GM21526 (cell line): ENCODE measurements around the gene SNX1.
"Not testable (repeated sequence)": the region's sequence is repeated elsewhere in the genome, so short reads cannot be mapped to it uniquely, and the experiment has no call there.

ENCODE experiments used
- ATAC-seq: cut with Tn5 transposase; IDR thresholded peaks from one replicate; pipeline ENCODE4 v1.9.1; 2021; ENCODE audit warnings: moderate library complexity; ENCODE audit not compliant: unreplicated experiment, low FRiP score

The SNX1 gene, protein sequence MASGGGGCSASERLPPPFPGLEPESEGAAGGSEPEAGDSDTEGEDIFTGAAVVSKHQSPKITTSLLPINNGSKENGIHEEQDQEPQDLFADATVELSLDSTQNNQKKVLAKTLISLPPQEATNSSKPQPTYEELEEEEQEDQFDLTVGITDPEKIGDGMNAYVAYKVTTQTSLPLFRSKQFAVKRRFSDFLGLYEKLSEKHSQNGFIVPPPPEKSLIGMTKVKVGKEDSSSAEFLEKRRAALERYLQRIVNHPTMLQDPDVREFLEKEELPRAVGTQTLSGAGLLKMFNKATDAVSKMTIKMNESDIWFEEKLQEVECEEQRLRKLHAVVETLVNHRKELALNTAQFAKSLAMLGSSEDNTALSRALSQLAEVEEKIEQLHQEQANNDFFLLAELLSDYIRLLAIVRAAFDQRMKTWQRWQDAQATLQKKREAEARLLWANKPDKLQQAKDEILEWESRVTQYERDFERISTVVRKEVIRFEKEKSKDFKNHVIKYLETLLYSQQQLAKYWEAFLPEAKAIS

GRCh38 chr15:64095795-64096667 lies at the start of gene SNX1:
SNX1 (plus strand) TSS chr15:64095982; CDS start chr15:64096014, 32 bp downstream.
- ATAC-seq, result peak; percentile 39

DNA sequence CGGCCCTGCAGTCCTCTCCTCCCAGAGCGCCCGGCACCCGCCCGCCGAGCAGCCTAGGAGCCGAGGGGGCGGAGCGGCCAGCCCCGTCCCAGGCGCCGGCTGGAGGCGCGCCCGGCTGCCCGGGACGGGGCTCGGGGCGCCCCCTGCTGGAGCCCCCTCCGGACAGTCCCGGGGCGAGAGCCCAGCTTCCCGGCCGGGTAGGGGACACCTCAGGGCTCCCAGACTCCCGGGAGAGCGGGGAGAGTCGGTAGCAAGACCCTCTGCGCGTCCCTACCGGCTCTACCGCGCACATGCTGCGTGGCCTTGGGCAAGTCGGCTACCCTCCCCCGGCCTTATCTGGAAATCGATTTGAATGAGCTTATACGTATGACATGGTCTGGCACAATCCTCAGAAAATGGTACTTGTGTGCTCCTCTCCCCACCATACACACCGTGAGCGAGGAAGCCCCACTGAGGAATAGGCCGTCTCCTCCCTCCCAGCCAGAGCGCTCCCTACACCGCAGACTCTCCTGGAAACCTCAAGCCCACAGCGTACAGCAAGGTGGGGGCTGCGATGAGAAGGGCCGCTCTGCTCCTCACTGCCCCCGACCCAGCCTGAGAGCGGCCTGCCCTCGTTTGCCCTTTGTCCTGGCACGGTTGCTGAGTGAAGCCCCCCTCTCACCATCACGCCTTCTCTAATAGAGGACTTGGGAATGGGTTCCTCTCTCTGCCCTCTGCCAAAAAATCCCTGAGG lies 49.2 kb upstream of the SNX1 start, which contains the start of gene DAPK2:
TSS of gene DAPK2 (minus strand) at position 65 of the 733 bp plus-strand sequence. CDS start 6,224 bp downstream, outside the sequence.
- ATAC-seq, result no peak

DNA sequence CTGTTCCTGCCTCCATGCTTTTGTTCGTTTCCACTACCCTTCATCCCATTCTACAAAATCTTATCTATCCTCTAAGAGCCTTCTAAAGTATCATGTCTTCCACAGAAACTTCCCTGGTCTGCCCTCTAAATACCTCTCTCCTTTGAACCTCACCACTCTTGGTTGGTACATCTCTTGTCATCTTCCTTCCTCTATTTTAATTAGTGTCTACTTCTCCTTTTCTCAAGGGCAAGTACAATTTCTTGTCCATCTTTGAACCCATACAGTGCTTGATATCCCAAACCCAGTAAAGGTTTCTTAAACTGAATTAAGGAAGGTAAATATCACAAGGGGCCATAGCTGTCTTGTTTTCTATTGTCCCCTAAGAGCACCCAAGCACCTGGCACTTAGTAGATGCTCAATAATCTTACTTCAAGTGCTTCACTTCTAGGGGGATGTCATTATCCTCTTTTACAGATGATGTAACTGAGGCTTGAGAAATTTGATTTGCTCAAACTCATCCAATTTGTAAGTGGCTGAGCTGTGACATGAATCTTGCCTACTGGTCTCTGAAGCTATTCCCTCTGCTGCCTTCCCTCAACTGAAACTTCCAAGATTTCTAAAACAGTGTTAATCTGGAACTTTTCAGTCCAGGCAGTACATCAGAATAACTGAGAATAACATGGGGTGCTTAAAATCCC lies 46.9 kb upstream of the SNX1 start:
- ATAC-seq, result no peak

DNA sequence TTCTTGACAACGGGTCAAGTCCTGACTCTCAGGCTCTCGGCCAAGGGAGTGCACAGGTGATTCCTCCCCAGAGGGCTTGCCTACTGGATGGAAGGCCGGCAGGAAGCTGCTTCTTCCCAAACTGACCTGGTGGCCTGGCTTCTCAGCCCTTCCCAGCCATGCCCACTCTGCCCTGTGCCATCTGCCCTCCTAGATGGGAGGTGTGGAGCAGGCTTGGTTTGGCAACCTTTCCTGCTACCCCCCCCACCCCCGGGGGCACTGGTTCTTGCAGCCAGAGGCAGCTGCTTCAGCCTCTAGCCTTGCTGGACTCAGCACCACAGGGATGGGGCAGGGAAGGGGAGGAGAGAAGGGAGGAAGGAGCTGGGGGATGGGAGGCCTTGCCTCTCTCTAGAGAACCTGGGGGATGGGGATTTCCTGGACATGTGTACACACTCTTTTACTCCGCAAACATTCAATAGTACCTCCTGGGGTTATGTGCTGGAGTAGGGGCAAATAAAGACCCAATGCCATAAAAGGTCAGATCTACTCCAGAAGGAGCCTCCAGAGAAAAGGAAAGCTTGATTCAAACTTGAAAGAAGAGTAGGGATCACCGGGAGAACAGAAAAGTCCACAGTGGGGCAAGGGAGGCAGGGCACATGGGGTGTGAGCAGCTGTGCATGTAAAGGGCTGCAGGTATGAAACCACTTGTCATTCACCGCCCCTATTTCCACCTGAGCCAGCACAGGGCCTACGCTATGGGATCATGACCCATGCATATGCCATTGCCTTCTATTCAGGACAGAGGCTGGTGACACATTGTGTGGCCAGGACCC lies 45.3 kb upstream of the SNX1 start:
- ATAC-seq, result no peak

DNA sequence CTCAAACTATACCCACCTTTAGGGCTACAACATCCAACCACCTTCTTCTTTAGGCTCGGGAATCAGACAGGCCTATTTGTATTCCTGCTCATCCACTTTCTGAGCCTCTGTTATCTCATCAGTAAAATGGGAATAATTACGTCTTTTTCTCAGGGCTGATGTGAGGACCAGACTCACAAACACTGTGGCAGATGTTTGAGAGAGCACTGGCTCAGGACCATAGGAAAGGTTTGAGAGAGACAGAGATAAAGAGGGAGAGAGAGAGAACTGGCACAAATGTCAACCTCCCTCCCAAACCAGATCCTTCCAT lies 44.7 kb upstream of the SNX1 start:
- ATAC-seq, result no peak

DNA sequence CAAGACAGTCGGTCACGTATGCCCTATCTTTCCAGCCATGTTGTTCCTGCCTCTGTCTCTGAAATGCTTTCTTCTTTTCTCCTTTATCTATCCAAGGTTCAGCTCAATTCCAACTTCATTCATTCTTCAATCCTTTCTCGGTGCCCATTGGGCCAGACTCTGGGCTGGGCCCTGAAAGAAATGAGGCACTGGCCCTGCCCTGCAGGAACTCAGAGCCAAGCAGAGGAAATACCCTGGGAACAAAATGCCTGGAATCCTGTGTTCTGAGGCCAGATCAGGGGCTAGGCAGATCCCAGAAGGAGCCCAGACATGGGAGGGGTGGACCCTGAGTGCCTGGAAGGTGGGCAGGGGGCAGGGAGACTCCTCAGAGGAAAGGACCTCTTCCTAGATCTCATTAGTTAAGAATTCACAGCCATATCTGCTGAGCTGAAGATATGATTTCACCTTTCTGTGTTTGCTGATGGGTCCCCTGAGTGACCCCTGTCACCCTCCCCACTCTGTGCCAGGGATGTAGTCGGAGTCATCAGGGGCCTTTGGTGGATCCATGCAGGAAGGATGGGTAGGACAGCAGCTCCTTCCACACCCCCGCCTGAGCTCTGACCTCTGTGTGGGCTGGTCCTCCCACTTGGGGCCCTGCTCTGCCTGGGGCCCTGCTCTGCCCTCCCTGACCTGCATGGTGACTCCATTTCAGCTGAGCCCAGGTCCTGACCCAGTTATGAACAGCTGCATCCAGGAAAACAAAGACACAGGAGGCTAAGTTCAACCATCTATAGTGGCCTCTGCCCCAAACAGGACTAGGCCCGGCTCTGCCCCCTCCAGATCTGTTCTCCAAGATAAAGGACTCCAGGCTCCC lies 44.1 kb upstream of the SNX1 start:
- ATAC-seq, result no peak

- no peak for ATAC-seq
Observed at GRCh38 chr15:64052925-64053491, 42.8 kb upstream of the SNX1 start.

DNA sequence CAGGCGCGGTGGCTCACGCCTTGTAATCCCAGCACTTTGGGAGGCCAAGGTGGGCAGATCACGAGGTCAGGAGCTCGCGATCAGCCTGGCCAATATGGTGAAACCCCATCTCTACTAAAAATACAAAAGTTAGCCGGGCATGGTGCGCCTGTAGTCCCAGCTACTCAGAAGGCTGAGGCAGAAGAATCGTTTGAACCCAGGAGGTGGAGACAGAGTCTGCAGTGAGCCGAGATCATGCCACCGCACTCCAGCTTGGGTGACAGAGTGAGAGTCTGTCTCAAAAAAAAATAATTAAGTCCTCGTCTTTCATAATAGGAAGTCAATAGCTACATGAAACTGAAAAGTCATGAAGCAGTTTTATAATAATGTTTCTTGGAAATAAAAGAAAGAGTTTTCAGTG lies 42.1 kb upstream of the SNX1 start:
- ATAC-seq, result not testable (repeated sequence)

DNA sequence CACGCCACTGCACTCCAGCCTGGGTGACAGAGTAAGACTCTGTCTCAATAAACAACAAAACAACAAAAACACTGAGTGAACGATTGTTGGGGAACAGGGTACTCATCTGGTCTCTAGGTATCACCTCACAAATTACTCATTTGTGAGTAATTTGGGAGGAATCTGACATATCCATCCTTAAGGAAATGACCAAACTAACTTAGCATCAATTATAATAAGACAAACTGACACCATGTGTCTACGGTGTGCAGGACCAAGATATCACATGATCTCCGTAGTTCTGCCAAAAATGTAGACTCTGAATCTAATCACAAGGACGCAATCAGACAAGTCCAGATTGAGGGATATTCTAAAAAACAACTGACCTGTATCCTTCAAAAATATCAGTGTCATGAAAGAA lies 37.5 kb upstream of the SNX1 start:
- ATAC-seq, result no peak

- not testable (repeated sequence) for ATAC-seq
Observed at GRCh38 chr15:64059104-64059503, 36.7 kb upstream of the SNX1 start.

DNA sequence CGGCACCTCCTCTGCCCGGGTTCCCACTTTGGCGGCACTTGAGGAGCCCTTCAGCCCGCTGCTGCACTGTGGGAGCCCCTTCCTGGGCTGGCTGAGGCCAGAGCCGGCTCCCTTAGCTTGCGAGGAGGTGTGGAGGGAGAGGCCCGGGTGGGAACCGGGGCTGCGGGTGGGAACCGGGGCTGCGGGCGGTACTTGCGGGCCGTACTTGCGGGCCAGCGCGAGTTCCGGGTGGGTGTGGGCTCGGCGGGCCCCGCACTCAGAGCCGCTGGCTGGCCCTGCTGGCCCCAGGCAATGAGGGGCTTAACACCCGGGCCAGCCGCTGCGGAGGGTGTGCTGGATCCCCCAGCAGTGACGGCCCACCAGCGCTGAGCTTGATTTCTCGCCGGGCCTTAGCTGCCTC lies 35.1 kb upstream of the SNX1 start:
- no peak for ATAC-seq

GRCh38 chr15:64066451-64066850 lies 29.3 kb upstream of the SNX1 start:
- ATAC-seq, result no peak

DNA sequence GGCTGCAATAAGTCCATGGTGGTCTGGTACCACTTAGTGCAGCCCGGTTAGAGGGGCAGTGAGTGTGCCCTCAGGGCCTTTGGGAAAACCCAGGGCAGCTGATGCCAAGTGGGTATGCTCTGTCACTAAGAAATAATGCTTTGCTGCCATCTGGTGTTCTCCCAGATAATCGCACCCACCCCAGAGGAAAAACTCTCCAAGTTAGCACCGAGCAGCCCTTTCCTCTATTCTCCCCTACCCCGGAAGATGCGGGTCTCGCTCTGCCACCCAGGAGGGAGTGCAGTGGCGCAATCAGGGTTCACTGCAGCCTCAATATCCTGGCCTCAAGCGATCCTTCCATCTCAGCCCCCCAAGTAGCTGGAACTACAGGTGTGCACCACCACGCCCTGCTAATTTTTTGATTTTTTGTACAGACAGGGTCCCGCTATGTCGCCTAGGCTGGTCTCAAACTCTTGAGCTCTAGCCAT lies 28.2 kb upstream of the SNX1 start:
- ATAC-seq, result peak; percentile 64

- no peak for ATAC-seq
Observed at GRCh38 chr15:64068133-64068532, 27.6 kb upstream of the SNX1 start.

DNA sequence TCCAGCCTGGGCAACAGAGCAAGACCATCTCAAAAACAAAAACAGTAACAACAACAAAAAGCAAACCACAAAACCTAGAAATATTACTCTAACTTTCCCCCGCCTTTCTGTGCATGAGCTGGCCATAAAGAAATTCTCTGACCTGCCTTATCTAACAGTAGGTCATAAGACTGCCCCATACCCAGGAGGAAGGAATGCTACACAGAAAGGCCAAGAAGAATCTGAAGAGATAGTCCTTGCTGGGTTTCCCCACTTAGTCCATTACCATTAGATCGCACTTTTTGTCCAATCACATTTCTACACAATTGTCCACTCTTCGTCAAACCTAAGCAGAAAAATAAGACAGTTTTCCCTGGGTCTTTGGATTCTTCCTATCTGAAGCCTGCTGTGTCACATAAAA lies 25.7 kb upstream of the SNX1 start:
- ATAC-seq, result no peak

GRCh38 chr15:64070965-64071851 lies 24.6 kb upstream of the SNX1 start:
- ATAC-seq, result no peak
